HG03196 (cell line): ENCODE measurements around the gene DAND5.

ENCODE experiments used
- ATAC-seq: cut with Tn5 transposase; IDR thresholded peaks from one replicate; pipeline ENCODE4 v1.9.1; 2021; ENCODE audit not compliant: unreplicated experiment

Gene DAND5

DNA sequence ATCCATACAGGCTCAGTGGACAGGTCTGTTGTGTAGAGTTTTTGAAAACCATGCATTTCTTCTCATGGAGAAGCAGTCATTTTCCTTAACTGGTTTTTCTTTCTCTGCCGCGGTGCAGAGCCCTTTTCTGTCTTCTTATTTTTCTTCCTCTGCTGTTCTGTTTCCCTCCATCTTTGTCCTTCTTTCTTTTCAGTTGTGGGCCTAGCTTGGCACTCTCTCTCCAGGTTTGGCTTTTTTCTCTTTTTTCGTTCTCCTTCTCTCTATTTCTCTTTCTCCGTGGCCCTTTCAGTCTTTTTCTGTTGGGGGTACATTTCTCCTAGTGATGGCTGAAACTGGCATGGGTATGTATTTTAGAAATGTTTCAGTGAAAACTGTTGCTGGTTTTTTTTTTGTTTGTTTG, 50.0 kb downstream of the DAND5 start:
- ATAC-seq, result no peak

DNA sequence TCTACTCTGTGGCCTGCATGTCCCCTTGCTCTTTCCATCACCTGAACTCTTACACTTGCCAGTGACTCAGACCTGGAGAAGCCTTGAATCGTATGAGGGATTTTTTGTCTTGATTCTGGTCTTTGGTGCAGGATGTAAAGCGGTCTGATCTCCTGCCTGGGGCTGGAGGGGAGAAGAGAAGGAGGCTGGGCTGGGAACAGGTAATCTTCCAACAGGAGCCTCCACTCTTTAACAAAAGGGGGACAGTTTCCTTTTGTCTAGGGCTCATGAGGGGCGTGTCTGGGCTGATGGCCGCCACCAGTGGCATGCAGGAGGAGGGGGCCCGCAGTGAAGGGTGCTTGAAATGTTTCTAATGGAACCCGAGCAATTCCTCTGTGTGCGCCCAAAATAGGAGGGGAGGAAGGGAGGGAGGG, 50.6 kb downstream of the DAND5 start:
- no peak for ATAC-seq

DNA sequence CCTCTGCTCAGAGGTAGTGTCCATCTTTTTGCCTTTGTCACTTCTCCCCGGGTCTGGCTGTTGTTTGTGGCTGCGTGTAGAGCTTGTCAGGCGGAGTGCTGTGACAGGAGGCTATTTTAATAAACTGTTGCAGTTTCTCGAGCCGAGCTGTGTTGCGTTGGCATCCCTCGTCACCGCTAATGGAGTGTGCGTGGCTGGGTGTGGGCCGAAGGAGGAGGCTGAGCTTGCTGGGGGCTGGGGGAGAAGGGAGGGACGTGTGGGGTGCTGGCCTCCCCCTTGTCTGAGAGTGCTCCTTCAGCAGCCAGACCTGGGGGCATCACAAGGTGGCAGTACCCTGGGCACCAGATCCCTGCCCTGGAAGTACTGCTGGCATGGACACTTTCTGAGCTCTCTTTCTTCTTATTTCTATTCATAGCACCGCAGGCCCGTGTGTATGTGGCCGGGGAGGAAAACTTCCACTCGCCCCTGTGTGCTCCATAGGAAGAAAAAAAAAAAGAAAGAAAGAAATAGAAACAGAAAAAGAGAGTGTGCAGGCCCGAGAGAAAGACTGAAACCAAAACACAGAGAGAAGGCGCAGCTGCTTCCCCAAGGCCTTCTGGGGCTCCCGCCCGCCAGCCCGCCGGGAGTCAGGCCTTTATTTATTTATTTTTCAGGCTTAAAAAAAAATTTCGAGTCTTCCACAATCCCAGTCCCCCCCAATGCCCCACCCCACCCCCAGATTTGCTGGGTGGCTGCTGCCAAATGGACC, 52.9 kb downstream of the DAND5 start:
- no peak for ATAC-seq

DNA sequence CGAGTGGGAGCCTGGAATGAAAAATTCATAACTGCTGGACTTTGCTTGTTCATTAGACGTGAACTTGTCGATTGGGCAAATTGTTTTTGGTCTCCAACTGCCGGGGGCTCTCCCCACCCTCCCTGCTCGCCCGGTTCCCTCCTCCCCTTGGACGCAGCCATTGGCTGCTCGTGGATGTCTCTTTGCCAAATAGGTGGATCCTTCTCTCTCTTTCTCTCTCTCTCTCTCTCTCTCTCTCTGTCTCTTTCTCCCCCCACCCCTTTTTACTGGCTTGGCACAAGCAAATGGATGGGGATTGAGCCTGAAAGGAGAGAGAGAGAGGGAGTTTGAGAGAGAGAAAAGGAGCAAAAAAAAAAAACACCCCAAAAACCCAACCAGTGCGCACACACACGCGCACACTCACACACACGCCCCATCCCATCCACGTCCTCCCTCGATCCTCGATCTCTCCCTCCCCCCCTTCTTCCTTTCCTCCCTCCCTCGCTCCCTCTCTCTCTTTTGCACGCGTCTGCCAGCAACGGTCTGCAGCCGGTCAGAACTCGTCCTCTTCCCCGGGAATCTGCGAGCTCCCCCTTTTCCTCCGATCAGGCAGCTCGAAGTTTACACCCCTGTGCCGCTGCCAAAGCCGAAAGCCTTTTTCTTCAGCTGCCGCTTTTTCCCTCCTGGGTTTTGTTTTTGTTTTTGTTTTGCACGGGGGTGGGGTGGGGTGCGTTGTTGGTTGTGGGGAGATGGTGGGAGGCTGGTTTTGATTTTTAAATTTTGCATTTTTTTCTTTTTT, 53.7 kb downstream of the DAND5 start:
- ATAC-seq, result no peak

DNA sequence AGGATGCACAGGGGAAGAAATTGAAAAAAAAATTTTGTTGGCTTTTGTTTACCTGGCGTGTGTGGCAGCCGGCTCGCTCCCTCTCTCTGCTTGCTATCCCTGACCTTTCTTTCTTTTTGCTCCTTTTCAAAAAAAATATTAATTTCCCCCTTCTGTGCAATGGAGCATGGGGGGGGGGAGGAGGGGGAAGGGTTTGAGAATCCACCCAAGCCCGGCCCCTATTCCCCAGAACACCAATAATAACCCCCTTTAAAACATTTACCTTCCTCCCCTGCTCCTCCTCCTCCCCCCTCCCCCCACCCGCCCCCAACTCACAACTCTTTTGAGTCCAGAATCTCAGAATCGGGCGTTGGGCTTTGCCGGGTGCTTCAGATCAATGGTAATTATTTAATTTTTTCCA, 54.3 kb downstream of the DAND5 start:
- no peak for ATAC-seq
